ENCODE results near the gene COL8A1. TPM values are rescaled to one million over a fixed set of nuclear protein-coding genes. Genes with fewer than 3 reads are reported as not detected.

COL8A1 gene
- total RNA-seq, 1 experiment from 2014 or later, result 0.87 TPM

DNA sequence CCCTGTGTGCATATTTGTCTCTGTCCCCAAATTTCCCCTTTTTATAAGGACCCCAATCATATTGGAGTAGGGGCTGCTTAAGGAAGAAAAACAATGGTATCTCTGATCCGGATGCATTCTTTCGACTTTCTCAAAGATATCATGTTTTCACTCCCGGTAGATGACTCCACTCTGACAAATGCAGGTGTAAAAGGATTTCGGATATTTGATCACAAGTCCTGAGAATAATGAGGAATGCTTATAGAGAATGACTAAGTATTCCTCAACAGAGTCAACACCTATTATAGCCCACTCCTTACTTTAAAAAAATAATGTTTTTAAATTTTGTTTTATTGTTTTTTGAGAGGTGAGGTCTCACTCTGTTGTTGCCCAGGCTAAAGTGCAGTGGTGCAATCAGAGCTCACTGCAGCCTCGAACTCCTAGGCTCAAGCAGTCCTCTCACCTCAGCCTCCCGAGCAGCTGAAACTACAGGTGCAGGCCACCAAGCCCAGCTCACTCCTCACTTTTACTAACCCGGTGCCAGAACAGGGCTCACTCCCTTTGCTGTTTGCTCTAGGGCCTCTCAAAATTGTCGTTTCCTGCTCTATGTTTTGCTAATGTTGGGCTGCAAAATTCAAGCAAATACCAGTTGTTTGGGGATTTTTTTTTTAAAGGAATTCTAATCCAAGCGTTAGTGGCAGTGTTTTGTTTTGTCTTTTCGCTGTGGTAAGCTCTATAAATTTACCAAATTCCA, 24.6 kb downstream of the COL8A1 start (continued):
- TF ChIP-seq, protein P1, sequence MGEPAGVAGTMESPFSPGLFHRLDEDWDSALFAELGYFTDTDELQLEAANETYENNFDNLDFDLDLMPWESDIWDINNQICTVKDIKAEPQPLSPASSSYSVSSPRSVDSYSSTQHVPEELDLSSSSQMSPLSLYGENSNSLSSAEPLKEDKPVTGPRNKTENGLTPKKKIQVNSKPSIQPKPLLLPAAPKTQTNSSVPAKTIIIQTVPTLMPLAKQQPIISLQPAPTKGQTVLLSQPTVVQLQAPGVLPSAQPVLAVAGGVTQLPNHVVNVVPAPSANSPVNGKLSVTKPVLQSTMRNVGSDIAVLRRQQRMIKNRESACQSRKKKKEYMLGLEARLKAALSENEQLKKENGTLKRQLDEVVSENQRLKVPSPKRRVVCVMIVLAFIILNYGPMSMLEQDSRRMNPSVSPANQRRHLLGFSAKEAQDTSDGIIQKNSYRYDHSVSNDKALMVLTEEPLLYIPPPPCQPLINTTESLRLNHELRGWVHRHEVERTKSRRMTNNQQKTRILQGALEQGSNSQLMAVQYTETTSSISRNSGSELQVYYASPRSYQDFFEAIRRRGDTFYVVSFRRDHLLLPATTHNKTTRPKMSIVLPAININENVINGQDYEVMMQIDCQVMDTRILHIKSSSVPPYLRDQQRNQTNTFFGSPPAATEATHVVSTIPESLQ (CRISPR knock-in tag; IDR thresholded peaks at IDR 0.05), result no peak
- no peak for TF ChIP-seq NR1H2 (CRISPR knock-in tag; IDR thresholded peaks at IDR 0.05)
- no peak for TF ChIP-seq SMAD3 (CRISPR knock-in tag; IDR thresholded peaks at IDR 0.05; ENCODE audit: borderline replicate concordance)
- TF ChIP-seq MYBL2 (CRISPR knock-in tag; IDR thresholded peaks at IDR 0.05), result no peak
- TF ChIP-seq, protein P2, sequence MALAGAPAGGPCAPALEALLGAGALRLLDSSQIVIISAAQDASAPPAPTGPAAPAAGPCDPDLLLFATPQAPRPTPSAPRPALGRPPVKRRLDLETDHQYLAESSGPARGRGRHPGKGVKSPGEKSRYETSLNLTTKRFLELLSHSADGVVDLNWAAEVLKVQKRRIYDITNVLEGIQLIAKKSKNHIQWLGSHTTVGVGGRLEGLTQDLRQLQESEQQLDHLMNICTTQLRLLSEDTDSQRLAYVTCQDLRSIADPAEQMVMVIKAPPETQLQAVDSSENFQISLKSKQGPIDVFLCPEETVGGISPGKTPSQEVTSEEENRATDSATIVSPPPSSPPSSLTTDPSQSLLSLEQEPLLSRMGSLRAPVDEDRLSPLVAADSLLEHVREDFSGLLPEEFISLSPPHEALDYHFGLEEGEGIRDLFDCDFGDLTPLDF (CRISPR knock-in tag; IDR thresholded peaks at IDR 0.05), result no peak
- no peak for TF ChIP-seq SP1 (CRISPR knock-in tag; conservative IDR thresholded peaks at IDR 0.05)
- no peak for TF ChIP-seq NR2C2 (CRISPR knock-in tag; IDR thresholded peaks at IDR 0.05)
- TF ChIP-seq, protein P3, sequence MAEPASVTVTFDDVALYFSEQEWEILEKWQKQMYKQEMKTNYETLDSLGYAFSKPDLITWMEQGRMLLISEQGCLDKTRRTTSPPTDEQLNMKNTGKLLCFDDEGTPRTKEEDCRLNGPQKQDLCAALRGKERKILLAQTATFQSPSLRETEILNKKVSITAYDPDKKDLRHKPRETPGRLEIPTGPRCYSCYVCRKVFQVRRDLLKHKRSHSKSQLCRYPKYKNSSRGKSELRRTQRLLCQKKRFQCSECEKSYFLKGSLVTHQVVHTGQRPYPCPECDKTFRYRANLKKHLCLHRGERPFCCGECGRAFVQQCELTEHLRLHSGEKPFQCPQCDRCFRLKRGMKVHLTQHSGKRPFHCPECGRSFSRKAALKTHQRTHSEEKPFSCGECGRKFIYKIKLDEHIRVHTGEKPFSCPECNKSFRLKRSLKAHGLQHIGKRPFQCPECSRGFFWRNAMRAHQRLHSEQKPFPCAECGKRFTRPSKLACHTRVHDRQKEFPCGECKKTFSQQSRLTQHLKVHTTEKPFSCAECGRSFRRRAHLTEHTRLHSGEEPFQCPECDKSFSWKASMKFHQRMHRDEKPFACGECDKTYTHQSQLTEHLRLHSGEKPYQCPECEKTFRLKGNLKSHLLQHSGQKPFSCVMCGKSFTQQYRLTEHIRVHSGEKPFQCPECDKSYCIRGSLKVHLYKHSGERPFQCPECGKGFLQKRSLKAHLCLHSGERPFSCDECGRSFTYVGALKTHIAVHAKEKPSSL (CRISPR knock-in tag; conservative IDR thresholded peaks at IDR 0.05), result no peak
- no peak for TF ChIP-seq SOX15 (CRISPR knock-in tag; IDR thresholded peaks at IDR 0.05)
- TF ChIP-seq FOXP1 (CRISPR knock-in tag; IDR thresholded peaks at IDR 0.05; ENCODE audit: borderline replicate concordance), result no peak
- TF ChIP-seq, protein P4, sequence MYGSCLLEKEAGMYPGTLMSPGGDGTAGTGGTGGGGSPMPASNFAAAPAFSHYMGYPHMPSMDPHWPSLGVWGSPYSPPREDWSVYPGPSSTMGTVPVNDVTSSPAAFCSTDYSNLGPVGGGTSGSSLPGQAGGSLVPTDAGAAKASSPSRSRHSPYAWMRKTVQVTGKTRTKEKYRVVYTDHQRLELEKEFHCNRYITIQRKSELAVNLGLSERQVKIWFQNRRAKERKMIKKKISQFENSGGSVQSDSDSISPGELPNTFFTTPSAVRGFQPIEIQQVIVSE (CRISPR knock-in tag; IDR thresholded peaks at IDR 0.05; ENCODE audit: borderline replicate concordance), result no peak
- no peak for TF ChIP-seq TCF7 (CRISPR knock-in tag; IDR thresholded peaks at IDR 0.05; ENCODE audit: low read depth)
- TF ChIP-seq, protein P5, sequence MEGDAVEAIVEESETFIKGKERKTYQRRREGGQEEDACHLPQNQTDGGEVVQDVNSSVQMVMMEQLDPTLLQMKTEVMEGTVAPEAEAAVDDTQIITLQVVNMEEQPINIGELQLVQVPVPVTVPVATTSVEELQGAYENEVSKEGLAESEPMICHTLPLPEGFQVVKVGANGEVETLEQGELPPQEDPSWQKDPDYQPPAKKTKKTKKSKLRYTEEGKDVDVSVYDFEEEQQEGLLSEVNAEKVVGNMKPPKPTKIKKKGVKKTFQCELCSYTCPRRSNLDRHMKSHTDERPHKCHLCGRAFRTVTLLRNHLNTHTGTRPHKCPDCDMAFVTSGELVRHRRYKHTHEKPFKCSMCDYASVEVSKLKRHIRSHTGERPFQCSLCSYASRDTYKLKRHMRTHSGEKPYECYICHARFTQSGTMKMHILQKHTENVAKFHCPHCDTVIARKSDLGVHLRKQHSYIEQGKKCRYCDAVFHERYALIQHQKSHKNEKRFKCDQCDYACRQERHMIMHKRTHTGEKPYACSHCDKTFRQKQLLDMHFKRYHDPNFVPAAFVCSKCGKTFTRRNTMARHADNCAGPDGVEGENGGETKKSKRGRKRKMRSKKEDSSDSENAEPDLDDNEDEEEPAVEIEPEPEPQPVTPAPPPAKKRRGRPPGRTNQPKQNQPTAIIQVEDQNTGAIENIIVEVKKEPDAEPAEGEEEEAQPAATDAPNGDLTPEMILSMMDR (IDR thresholded peaks at IDR 0.05), result no peak

DNA sequence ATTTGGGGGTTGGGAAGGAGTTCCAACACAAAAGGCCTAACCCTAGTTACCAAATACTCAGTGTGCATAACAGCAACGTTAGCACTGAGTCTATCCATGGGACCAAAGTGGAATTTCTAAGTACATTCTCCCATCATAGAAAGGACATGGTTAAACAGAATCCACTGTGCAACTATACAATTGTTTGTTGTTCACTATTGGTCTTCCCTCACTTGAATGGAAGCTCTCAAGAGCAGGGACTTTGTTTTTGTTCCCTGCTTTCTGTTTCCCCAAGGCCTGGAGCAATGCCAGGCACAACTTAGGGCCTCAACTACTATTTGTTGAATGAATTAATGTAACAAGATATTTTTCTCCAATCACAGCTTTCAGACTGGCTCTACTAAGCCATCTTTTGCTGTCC, 25.6 kb downstream of the COL8A1 start:
- ChIA-PET CTCF (interaction anchor here (1.5 kb wide), 1 partner anchor 19 kb away, joined by 4 read pairs; no protein-coding TSS in a partner anchor), POLR2A (no interaction called here)
- Mint-ChIP-seq H3K4me1 (peaks cover 33% of the 10 kb centered on the region), H3K36me3 (peaks cover 5% of the 10 kb centered on the region; the same call in 1 of the 2 replicates), H3K9me3 (peaks cover 7% of the 10 kb centered on the region), H3K4me3 (no peak overlapping the region), H3K27ac (peak overlapping the region; percentile 76), H3K27me3 (ENCODE audit: low read depth) (no peaks in the 10 kb centered on the region; the same call in 1 of the 2 replicates)
- TF ChIP-seq ZNF416 (CRISPR knock-in tag; IDR thresholded peaks at IDR 0.05) (no peak), HMGA2 (CRISPR knock-in tag; IDR thresholded peaks at IDR 0.05) (no peak), ESRRA (CRISPR knock-in tag; IDR thresholded peaks at IDR 0.05; ENCODE audit: borderline replicate concordance) (no peak), ZNF263 (CRISPR knock-in tag; IDR thresholded peaks at IDR 0.05; ENCODE audit: low read depth) (no peak), CREB1 (CRISPR knock-in tag; IDR thresholded peaks at IDR 0.05) (no peak), NR2C2 (CRISPR knock-in tag; IDR thresholded peaks at IDR 0.05) (no peak)
- no peak for DNase-seq (ENCODE audit: low spot score)
- ATAC-seq, result no peak

Measured in WTC11 (cell line).